H1 (cell line): ENCODE measurements around the gene GFAP. TPM values are rescaled to one million over a fixed set of nuclear protein-coding genes. Genes with fewer than 3 reads are reported as not detected.

Experiments used
- CTCF ChIA-PET: fragments of 300-600 bp; sonication (Branson Sonifier 250); formaldehyde crosslinking; loops from one replicate; lab custom pipeline; 2021; ENCODE audit not compliant: partially characterized antibody; lab: Charles Lee
- POLR2A ChIA-PET: fragments of 300-600 bp; sonication (Branson Sonifier 250); formaldehyde crosslinking; loops from one replicate; lab custom pipeline; 2021; ENCODE audit warnings: inconsistent platforms; ENCODE audit not compliant: partially characterized antibody; lab: Charles Lee
- DNase-seq, 2 experiments: peaks; one replicate each; pipeline versions ENCODE4 v3.0.0 to v3.0.0-alpha.2; 2010 to 2022; ENCODE audit warnings: low spot score in 2 of 2, low read depth in 1 of 2, mixed read lengths in 1 of 2
- FAIRE-seq: peaks from 2 replicates; lab custom pipeline; 2011; peaks lifted over from hg19 to GRCh38; lab: Jason Lieb, UNC
- H2AFZ ChIP-seq: 2 replicates; pipeline ENCODE4 v1.8.1; 2012; ENCODE audit warnings: low read length, inconsistent platforms
- H2AK5ac ChIP-seq: 2 replicates; pipeline ENCODE4 v1.6.1; 2013; ENCODE audit warnings: low read depth, low read length
- H2BK120ac ChIP-seq: replicated peaks from 2 replicates; pipeline ENCODE3; 2013; ENCODE audit warnings: low read depth, low read length, inconsistent platforms
- H2BK12ac ChIP-seq: 2 replicates; pipeline ENCODE4 v1.6.1; 2013; ENCODE audit warnings: low read depth, low read length
- H2BK15ac ChIP-seq: 2 replicates; pipeline ENCODE4 v1.6.1; 2013; ENCODE audit warnings: low read length
- H2BK20ac ChIP-seq: 2 replicates; pipeline ENCODE4 v1.6.1; 2013; ENCODE audit warnings: low read length
- H2BK5ac ChIP-seq: 2 replicates; pipeline ENCODE4 v1.6.1; 2013; ENCODE audit warnings: low read depth, low read length
- H3K14ac ChIP-seq: 2 replicates; pipeline ENCODE4 v1.6.1; 2013; ENCODE audit warnings: inconsistent platforms; ENCODE audit not compliant: insufficient read length
- H3K18ac ChIP-seq: 2 replicates; pipeline ENCODE4 v1.6.1; 2013; ENCODE audit warnings: low read length; ENCODE audit errors: extremely low read depth
- H3K23ac ChIP-seq: 2 replicates; pipeline ENCODE4 v1.6.1; 2013; ENCODE audit warnings: inconsistent platforms; ENCODE audit not compliant: insufficient read length
- H3K23me2 ChIP-seq: 2 replicates; pipeline ENCODE4 v1.6.1; 2013; ENCODE audit warnings: low read depth, low read length
- H3K27ac ChIP-seq: 2 replicates; pipeline ENCODE4 v1.6.1; 2011; ENCODE audit warnings: low read depth, low read length, inconsistent platforms
- H3K27me3 ChIP-seq, 4 experiments: replicated peaks in 1 of 4; 1 replicate in 1 of 4; 2 replicates in 3 of 4; pipeline versions ENCODE4 v1.6.1 to v1.8.1; 2011 to 2013; ENCODE audit warnings: low read length in 3 of 4, mild to moderate bottlenecking in 3 of 4, inconsistent platforms in 2 of 4, mixed read lengths in 2 of 4, moderate library complexity in 1 of 4; ENCODE audit not compliant: control insufficient read depth in 3 of 4, insufficient read depth in 3 of 4; ENCODE audit errors: extremely low read depth in 1 of 4
- H3K36me3 ChIP-seq, 4 experiments: 2 replicates each; pipeline versions ENCODE4 v1.6.1 to v1.8.1; 2011 to 2013; ENCODE audit warnings: mild to moderate bottlenecking in 4 of 4, low read length in 3 of 4, moderate library complexity in 2 of 4, control low read depth in 1 of 4, inconsistent platforms in 1 of 4; ENCODE audit not compliant: insufficient read depth in 4 of 4, control insufficient read depth in 2 of 4
- H3K4ac ChIP-seq: replicated peaks from 2 replicates; pipeline ENCODE3; 2013; ENCODE audit warnings: low read length, low read depth, mixed read lengths, inconsistent platforms; ENCODE audit not compliant: insufficient read length
- H3K4me1 ChIP-seq, 4 experiments: replicated peaks in 1 of 4; 1 replicate in 1 of 4; 2 replicates in 3 of 4; pipeline versions ENCODE4 v1.6.1 to v1.8.1; 2011 to 2013; ENCODE audit warnings: low read length in 3 of 4, inconsistent platforms in 2 of 4, mixed read lengths in 1 of 4; ENCODE audit not compliant: insufficient read depth in 4 of 4, control insufficient read depth in 3 of 4
- H3K4me2 ChIP-seq, 2 experiments: 2 replicates each; pipeline versions ENCODE4 v1.6.1 to v1.8.1; 2011 to 2013; ENCODE audit warnings: low read depth in 2 of 2, low read length in 2 of 2, control low read depth in 1 of 2, inconsistent platforms in 1 of 2, mild to moderate bottlenecking in 1 of 2; ENCODE audit not compliant: insufficient read depth in 1 of 2
- H3K4me3 ChIP-seq, 4 experiments: fragments of 200-600, 300-600 bp in 1 of 4; sonication (generic), shearing (Covaris generic), sonication (Bioruptor Twin) in 1 of 4; 2 replicates each; pipeline versions ENCODE4 v1.5.1 to v1.8.1; 2011 to 2016; ENCODE audit warnings: low read length in 4 of 4, low read depth in 3 of 4, control low read depth in 2 of 4, inconsistent platforms in 2 of 4, mild to moderate bottlenecking in 2 of 4, mixed read lengths in 1 of 4, moderate library complexity in 1 of 4; ENCODE audit not compliant: insufficient read depth in 2 of 4; ENCODE audit errors: extremely low read depth in 1 of 4
- H3K56ac ChIP-seq: replicated peaks from 2 replicates; pipeline ENCODE3; 2013; ENCODE audit warnings: low read depth, mild to moderate bottlenecking, mixed read lengths, low read length, inconsistent platforms; ENCODE audit not compliant: insufficient read length
- H3K79me1 ChIP-seq: 2 replicates; pipeline ENCODE4 v1.6.1; 2013; ENCODE audit warnings: low read depth, low read length, control low read depth
- H3K79me2 ChIP-seq, 2 experiments: 2 replicates each; pipeline versions ENCODE4 v1.6.1 to v1.8.1; 2012 to 2013; ENCODE audit warnings: low read length in 2 of 2, mild to moderate bottlenecking in 2 of 2, inconsistent platforms in 1 of 2; ENCODE audit not compliant: insufficient read depth in 2 of 2, control insufficient read depth in 1 of 2
- H3K9ac ChIP-seq, 4 experiments: replicated peaks in 1 of 4; 1 replicate in 1 of 4; 2 replicates in 3 of 4; pipeline versions ENCODE4 v1.6.1 to v1.8.1; 2011 to 2013; ENCODE audit warnings: low read depth in 3 of 4, low read length in 3 of 4, control low read depth in 2 of 4, mild to moderate bottlenecking in 2 of 4, moderate library complexity in 2 of 4, inconsistent platforms in 1 of 4; ENCODE audit errors: extremely low read depth in 1 of 4
- H3K9me3 ChIP-seq, 2 experiments: 2 replicates each; pipeline versions ENCODE4 v1.6.1 to v1.8.1; 2012 to 2013; ENCODE audit warnings: mild to moderate bottlenecking in 2 of 2, moderate library complexity in 2 of 2, control low read depth in 1 of 2, inconsistent platforms in 1 of 2, low read depth in 1 of 2, low read length in 1 of 2, mixed read lengths in 1 of 2; ENCODE audit not compliant: insufficient read depth in 2 of 2
- H4K20me1 ChIP-seq, 2 experiments: replicated peaks in 1 of 2; 2 replicates each; pipeline versions ENCODE3 to v1.8.1; 2011 to 2013; ENCODE audit warnings: inconsistent platforms in 2 of 2, low read length in 2 of 2, mild to moderate bottlenecking in 1 of 2; ENCODE audit not compliant: insufficient read depth in 2 of 2, control insufficient read depth in 1 of 2
- H4K5ac ChIP-seq: 2 replicates; pipeline ENCODE4 v1.6.1; 2013; ENCODE audit warnings: low read length, low read depth, mixed read lengths, inconsistent platforms; ENCODE audit not compliant: insufficient read length
- H4K8ac ChIP-seq: 2 replicates; pipeline ENCODE4 v1.8.0; 2013; ENCODE audit warnings: mild to moderate bottlenecking, moderate library complexity, low read length, inconsistent platforms; ENCODE audit not compliant: insufficient read depth; ENCODE audit errors: extremely low read depth
- H4K91ac ChIP-seq: replicated peaks from 2 replicates; pipeline ENCODE3; 2013; ENCODE audit warnings: low read length, mixed read lengths, inconsistent platforms; ENCODE audit not compliant: insufficient read length
- ATF3 ChIP-seq: IDR thresholded peaks from 2 replicates; pipeline ENCODE4 v1.6.1; 2011; ENCODE audit warnings: low read depth, mild to moderate bottlenecking, low read length; ENCODE audit not compliant: insufficient read depth
- KDM1A ChIP-seq: fragments of 200-600, 300-600 bp; sonication (generic); IDR thresholded peaks from 2 replicates; pipeline ENCODE4 v1.7.1; 2016; ENCODE audit warnings: mild to moderate bottlenecking, low read length, borderline replicate concordance
- WGBS, 2 experiments: shearing (Covaris generic) in 1 of 2; methylation state at CpG; one replicate each; pipeline versions ENCODE4 v1.1.6 to v1.1.7; 2013 to 2015; ENCODE audit warnings: low lambda C conversion rate in 2 of 2, mixed read lengths in 2 of 2, inconsistent platforms in 1 of 2, low coverage in 1 of 2, missing lambda C conversion rate in 1 of 2; ENCODE audit not compliant: insufficient replicate concordance in 2 of 2, insufficient coverage in 1 of 2, insufficient read length in 1 of 2; ENCODE audit errors: extremely low coverage in 1 of 2, missing lambda C conversion rate in 1 of 2; 5-methylcytosine and 5-hydroxymethylcytosine counted together
- polyA plus RNA-seq, 7 experiments: library from polyadenylated mRNA; depleted of rRNA in 3 of 7; stranded (reverse) in 5 of 7; unstranded in 2 of 7; fragments of >200 nt in 5 of 7; fragments of 200-250 nt in 2 of 7; gene quantifications; 1 replicate in 5 of 7; 2 replicates in 1 of 7; 4 replicates in 1 of 7; pipeline versions ENCODE4 v1.2.1 to v1.2.3, GENCODE V29; 2011 to 2013; ENCODE audit warnings: missing spikeins in 2 of 7, mixed read lengths in 2 of 7
- total RNA-seq: library from RNA; stranded (reverse); fragmentation: NEBNext Ultra II Directional; extraction: Animal tissue kit (Norgen Biotek cat#: 25700); gene quantifications from 2 replicates; pipeline ENCODE4 v1.2.1, GENCODE V29; 2021

The GFAP gene
- total and polyA plus RNA-seq, 2 of the 8 experiments (the other 6 are each of a cell fraction or from before 2014, with no cell fraction given) = 1.3 to 1.5 TPM

GRCh38 chr17:44887016-44887415, 28.3 kb downstream of the GFAP start:
- Histone ChIP-seq H3K36me3 (peaks cover 17 to 52% (median 39%) of the 10 kb centered on the region in 4 experiments), H2BK120ac (no peak overlapping the region), H4K91ac (no peak overlapping the region), H2BK12ac (no peak overlapping the region), H3K9ac (no peak overlapping the region), H2BK15ac (no peak overlapping the region), H3K4me2 (no peak overlapping the region), H2AFZ (no peak overlapping the region), H2AK5ac (no peak overlapping the region), H4K20me1 (peaks cover 3 to 9% of the 10 kb centered on the region in 2 experiments), H3K79me2 (peaks cover 0 to 40% of the 10 kb centered on the region in 2 experiments; a peak in 2 of 4 replicates), H3K4ac (no peak overlapping the region), H4K8ac (no peak overlapping the region), H3K27ac (no peak overlapping the region), H3K4me1 (no peaks in the 10 kb centered on the region), H2BK5ac (no peak overlapping the region), H3K14ac (no peak overlapping the region), H3K27me3 (no peaks in the 10 kb centered on the region), H4K5ac (no peak overlapping the region), H3K9me3 (no peaks in the 10 kb centered on the region), H3K4me3 (no peak overlapping the region), H3K56ac (no peak overlapping the region), H3K18ac (no peak overlapping the region), H2BK20ac (no peak overlapping the region), H3K23ac (no peak overlapping the region), H3K79me1 (peaks cover 2% of the 10 kb centered on the region; the same call in 1 of the 2 replicates), H3K23me2 (no peaks in the 10 kb centered on the region)
- POLR2A ChIA-PET = no interaction called here
- DNase-seq (no peak), FAIRE-seq (no peak)
- CTCF ChIA-PET = interaction anchor here (1.9 to 2.6 kb wide), 2 partner anchors 8 to 108 kb away, joined by 6 to 9 read pairs; no protein-coding TSS in a partner anchor
- TF ChIP-seq ATF3 (no peak), KDM1A (no peak)
- 89% methylated on average over 1 of the region's 1 CpG; no CpG with 5 or more reads in 1 of the 2 experiments for WGBS, 2 experiments
